T-helper 2 cell treated with Interferon-gamma antibody and Interleukin-4, amounts not matched to agents 100 ng/mL and 5 ng/mL, for 36 hours (primary cell): ENCODE data around the gene SPG11. TPM values are rescaled to one million over a fixed set of nuclear protein-coding genes. Genes with fewer than 3 reads are reported as not detected.

ENCODE experiments used
- intact Hi-C: fragments of 100-400 bp; cut with micrococcal nuclease; formaldehyde crosslinking; loops from one replicate; pipeline ENCODE4 v1.15.1; 2023
- total RNA-seq: library from RNA; stranded (reverse); gene quantifications from 2 replicates; pipeline ENCODE4 v1.2.3, GENCODE V29; 2022

The SPG11 gene
- total RNA-seq, 1 donor from 2014 or later = 72.2 TPM

GRCh38 chr15:44623178-44623577 is 40.3 kb downstream of the SPG11 start:
- intact Hi-C loops = no loop called here

GRCh38 chr15:44620081-44620480 is 43.4 kb downstream of the SPG11 start:
- intact Hi-C loops = no loop called here

GRCh38 chr15:44616974-44617373 is 46.5 kb downstream of the SPG11 start:
- intact Hi-C loops = no loop called here

GRCh38 chr15:44606740-44607139 is 56.7 kb downstream of the SPG11 start:
- intact Hi-C loops = no loop called here

GRCh38 chr15:44603126-44603525 is 60.3 kb downstream of the SPG11 start:
- intact Hi-C loops = no loop called here

GRCh38 chr15:44598892-44599291 is 64.6 kb downstream of the SPG11 start:
- intact Hi-C loops = loop anchor here (5.0 to 10.0 kb wide), 2 partner anchors 138 to 326 kb away; partner anchors contain the start of gene TRIM69

GRCh38 chr15:44598066-44598465 is 65.4 kb downstream of the SPG11 start:
- intact Hi-C loops = loop anchor here (5.0 to 10.0 kb wide), 2 partner anchors 139 to 327 kb away; partner anchors contain the start of gene TRIM69

GRCh38 chr15:44596511-44597010 is 66.9 kb downstream of the SPG11 start:
- intact Hi-C loops = loop anchor here (5.0 to 10.0 kb wide), 2 partner anchors 141 to 328 kb away; partner anchors contain the start of gene TRIM69

- intact Hi-C loops = loop anchor here (5.0 to 10.0 kb wide), 2 partner anchors 141 to 329 kb away; partner anchors contain the start of gene TRIM69
Measured at GRCh38 chr15:44595656-44596510, 67.6 kb downstream of the SPG11 start.

- intact Hi-C loops = loop anchor here (5.0 to 10.0 kb wide), 2 partner anchors 142 to 330 kb away; partner anchors contain the start of gene TRIM69
Measured at GRCh38 chr15:44595246-44595645, 68.2 kb downstream of the SPG11 start.

GRCh38 chr15:44593042-44593736 is 70.3 kb downstream of the SPG11 start:
- intact Hi-C loops = loop anchor here (5.0 to 10.0 kb wide), 2 partner anchors 39 to 332 kb away; no protein-coding TSS in a partner anchor

GRCh38 chr15:44591326-44591725 is 72.1 kb downstream of the SPG11 start:
- intact Hi-C loops = loop anchor here (5.0 to 10.0 kb wide), 2 partner anchors 41 to 333 kb away; no protein-coding TSS in a partner anchor

- intact Hi-C loops = no loop called here
Measured at GRCh38 chr15:44588541-44588940, 74.9 kb downstream of the SPG11 start.

GRCh38 chr15:44585633-44586032 is 77.8 kb downstream of the SPG11 start:
- intact Hi-C loops = no loop called here

- intact Hi-C loops = no loop called here
Measured at GRCh38 chr15:44584162-44584749, 79.2 kb downstream of the SPG11 start.

GRCh38 chr15:44580105-44580504 is 83.4 kb downstream of the SPG11 start:
- intact Hi-C loops = no loop called here

GRCh38 chr15:44574734-44575133 is 88.7 kb downstream of the SPG11 start:
- intact Hi-C loops = no loop called here

- intact Hi-C loops = no loop called here
Measured at GRCh38 chr15:44573386-44573785, 90.1 kb downstream of the SPG11 start.

- intact Hi-C loops = no loop called here
Measured at GRCh38 chr15:44570361-44570760, 93.1 kb downstream of the SPG11 start.

- intact Hi-C loops = no loop called here
Measured at GRCh38 chr15:44569316-44569715, 94.1 kb downstream of the SPG11 start.

GRCh38 chr15:44568338-44568737 is 95.1 kb downstream of the SPG11 start:
- intact Hi-C loops = no loop called here
